ENCODE measurements around the gene PET117. TPM values are rescaled to one million over a fixed set of nuclear protein-coding genes. Genes with fewer than 3 reads are reported as not detected.

Gene PET117
- total RNA-seq, 2 donors from 2014 or later: 8.2 to 8.4 TPM

- no peak overlapping the region for H3K27ac Mint-ChIP-seq
- no peaks in the 10 kb centered on the region for H3K27me3 Mint-ChIP-seq
- H3K4me3 Mint-ChIP-seq: no peak overlapping the region
- no peaks in the 10 kb centered on the region for H3K9me3 Mint-ChIP-seq
- peaks cover 4% of the 10 kb centered on the region for H3K4me1 Mint-ChIP-seq
- no peak for ATAC-seq (replicated peaks)
- no peaks in the 10 kb centered on the region for H3K36me3 Mint-ChIP-seq (ENCODE audit: low read depth)
These were observed 3.7 kb upstream of the PET117 start for GRCh38 chr20:18133962-18134361.

GRCh38 chr20:18138266-18138582 lies 561 bp downstream of the PET117 start:
- no peaks in the 10 kb centered on the region for H3K9me3 Mint-ChIP-seq
- no peaks in the 10 kb centered on the region for H3K27me3 Mint-ChIP-seq
- H3K27ac Mint-ChIP-seq: peak overlapping the region; percentile 37
- H3K36me3 Mint-ChIP-seq (ENCODE audit: low read depth): peaks cover 14% of the 10 kb centered on the region
- H3K4me1 Mint-ChIP-seq: peaks cover 16% of the 10 kb centered on the region
- peak overlapping the region; percentile 79 for H3K4me3 Mint-ChIP-seq
- ATAC-seq (replicated peaks): peak; percentile 2

- Mint-ChIP-seq H3K9me3 (no peaks in the 10 kb centered on the region), H3K4me3 (peak overlapping the region; percentile 79), H3K36me3 (ENCODE audit: low read depth) (peaks cover 21% of the 10 kb centered on the region), H3K27ac (peak overlapping the region; percentile 37), H3K27me3 (no peaks in the 10 kb centered on the region), H3K4me1 (peaks cover 16% of the 10 kb centered on the region)
- no peak for ATAC-seq (replicated peaks)
These were observed 1.2 kb downstream of the PET117 start for GRCh38 chr20:18138639-18139583.

- peak overlapping the region; percentile 37 for H3K27ac Mint-ChIP-seq
- H3K36me3 Mint-ChIP-seq (ENCODE audit: low read depth): peaks cover 30% of the 10 kb centered on the region
- no peaks in the 10 kb centered on the region for H3K27me3 Mint-ChIP-seq
- peaks cover 16% of the 10 kb centered on the region for H3K4me1 Mint-ChIP-seq
- H3K4me3 Mint-ChIP-seq: peak overlapping the region; percentile 79
- no peaks in the 10 kb centered on the region for H3K9me3 Mint-ChIP-seq
- ATAC-seq (replicated peaks): no peak
These were observed 2.2 kb downstream of the PET117 start for GRCh38 chr20:18139832-18140231.

- Mint-ChIP-seq H3K9me3 (no peaks in the 10 kb centered on the region), H3K36me3 (ENCODE audit: low read depth) (peaks cover 62% of the 10 kb centered on the region), H3K27me3 (no peaks in the 10 kb centered on the region), H3K27ac (no peak overlapping the region), H3K4me1 (peaks cover 6% of the 10 kb centered on the region), H3K4me3 (no peak overlapping the region)
- ATAC-seq (replicated peaks): no peak
These were observed 7.0 kb downstream of the PET117 start for GRCh38 chr20:18144541-18145099.

GRCh38 chr20:18154342-18154741 lies 16.7 kb downstream of the PET117 start:
- Mint-ChIP-seq H3K4me1 (peaks cover 4% of the 10 kb centered on the region), H3K9me3 (no peaks in the 10 kb centered on the region), H3K4me3 (no peak overlapping the region), H3K27me3 (no peaks in the 10 kb centered on the region), H3K36me3 (ENCODE audit: low read depth) (peaks cover 58% of the 10 kb centered on the region), H3K27ac (no peak overlapping the region)
- ATAC-seq (replicated peaks): no peak

DNA sequence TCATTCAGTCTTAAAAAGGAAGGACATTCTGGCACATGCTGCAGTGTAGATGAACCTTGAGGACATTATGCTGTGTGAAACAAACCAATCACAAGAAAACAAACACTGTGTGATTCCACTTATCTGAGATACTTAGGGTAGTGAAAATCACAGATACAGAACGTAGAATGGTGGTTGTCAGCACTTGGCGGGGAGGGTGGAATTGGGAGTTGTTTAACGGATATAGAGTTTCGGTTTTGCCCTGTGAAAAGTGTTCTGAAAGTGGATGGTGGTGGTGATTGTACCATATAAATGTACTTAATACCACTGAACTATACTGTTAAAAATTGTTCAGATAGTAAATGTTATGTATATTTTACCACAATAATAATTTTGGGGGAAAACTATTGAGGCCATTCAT lies 18.4 kb downstream of the PET117 start:
- Mint-ChIP-seq H3K27ac (no peak overlapping the region), H3K27me3 (no peaks in the 10 kb centered on the region), H3K36me3 (ENCODE audit: low read depth) (peaks cover 59% of the 10 kb centered on the region), H3K4me3 (no peak overlapping the region), H3K4me1 (peaks cover 4% of the 10 kb centered on the region), H3K9me3 (no peaks in the 10 kb centered on the region)
- no peak for ATAC-seq (replicated peaks)

DNA sequence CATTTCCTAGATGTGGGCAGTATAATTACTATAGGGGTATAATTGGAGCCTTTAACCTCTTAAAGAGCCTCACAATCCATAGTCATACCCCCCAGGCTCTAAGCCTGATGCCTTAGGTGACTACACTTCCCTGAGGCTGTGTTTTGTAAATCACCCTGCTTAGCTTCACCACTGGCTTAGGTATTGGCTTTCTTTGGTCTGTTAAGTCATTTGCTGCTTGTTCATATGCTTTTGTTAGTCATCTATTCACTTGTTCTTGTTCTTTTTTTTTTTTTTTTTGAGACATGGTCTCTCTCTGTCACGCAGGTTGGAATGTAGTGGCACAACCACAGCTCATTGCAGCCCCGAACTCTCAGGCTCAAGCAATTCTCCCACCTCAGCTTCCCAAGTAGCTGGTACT lies 26.7 kb downstream of the PET117 start:
- no peaks in the 10 kb centered on the region for H3K9me3 Mint-ChIP-seq
- H3K27me3 Mint-ChIP-seq: no peaks in the 10 kb centered on the region
- peaks cover 89% of the 10 kb centered on the region for H3K36me3 Mint-ChIP-seq (ENCODE audit: low read depth)
- H3K4me1 Mint-ChIP-seq: peaks cover 24% of the 10 kb centered on the region
- ATAC-seq (replicated peaks): peak; percentile 70
- H3K4me3 Mint-ChIP-seq: no peak overlapping the region
- H3K27ac Mint-ChIP-seq: peak overlapping the region; percentile 80

DNA sequence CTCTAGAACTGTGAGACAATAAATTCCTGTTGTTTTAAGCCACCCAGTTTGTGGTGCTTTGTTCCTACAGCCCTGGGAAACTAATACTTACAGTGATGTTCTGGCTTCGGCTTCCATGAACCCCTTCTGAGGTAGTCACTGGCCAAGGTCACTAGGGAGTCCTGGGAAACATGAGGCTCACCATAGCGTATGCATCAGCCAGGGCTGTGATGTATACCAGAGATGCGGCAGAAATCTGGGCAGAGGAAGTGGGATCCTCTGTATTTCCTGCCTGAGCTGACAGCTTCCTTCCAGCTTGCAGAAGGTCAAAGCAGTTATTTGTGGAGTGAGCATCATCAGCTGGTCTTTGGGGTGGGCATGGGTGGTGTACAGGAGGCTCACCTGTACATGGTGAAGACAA lies 27.9 kb downstream of the PET117 start:
- peaks cover 81% of the 10 kb centered on the region for H3K36me3 Mint-ChIP-seq (ENCODE audit: low read depth)
- H3K4me3 Mint-ChIP-seq: peak overlapping the region; percentile 55
- ATAC-seq (replicated peaks): peak; percentile 65
- no peaks in the 10 kb centered on the region for H3K9me3 Mint-ChIP-seq
- peak overlapping the region; percentile 80 for H3K27ac Mint-ChIP-seq
- peaks cover 28% of the 10 kb centered on the region for H3K4me1 Mint-ChIP-seq
- no peaks in the 10 kb centered on the region for H3K27me3 Mint-ChIP-seq

GRCh38 chr20:18166241-18166881 lies 28.7 kb downstream of the PET117 start:
- no peaks in the 10 kb centered on the region for H3K9me3 Mint-ChIP-seq
- peak overlapping the region; percentile 55 for H3K4me3 Mint-ChIP-seq
- no peak for ATAC-seq (replicated peaks)
- no peaks in the 10 kb centered on the region for H3K27me3 Mint-ChIP-seq
- peaks cover 32% of the 10 kb centered on the region for H3K4me1 Mint-ChIP-seq
- peak overlapping the region; percentile 80 for H3K27ac Mint-ChIP-seq
- H3K36me3 Mint-ChIP-seq (ENCODE audit: low read depth): peaks cover 82% of the 10 kb centered on the region

DNA sequence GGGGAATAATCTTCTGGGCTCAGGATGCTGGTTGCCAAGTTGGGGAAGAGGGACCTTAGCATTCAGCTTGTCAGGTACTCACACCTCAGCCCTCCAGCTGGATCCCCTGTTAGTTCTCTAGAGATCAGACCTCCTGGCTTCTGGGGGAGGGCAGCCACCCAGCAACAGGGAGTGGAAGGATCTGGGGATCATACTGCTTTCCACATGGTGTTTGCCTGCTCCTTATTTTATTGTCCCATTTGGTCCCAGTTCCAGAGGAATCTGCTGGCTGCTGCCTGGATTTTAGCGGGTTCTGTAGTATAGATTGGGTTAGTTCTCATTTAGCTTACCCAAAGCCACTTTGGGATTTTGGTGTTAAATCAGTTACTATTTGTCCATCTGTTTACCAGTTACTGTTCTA lies 29.3 kb downstream of the PET117 start:
- no peak for ATAC-seq (replicated peaks)
- peaks cover 32% of the 10 kb centered on the region for H3K4me1 Mint-ChIP-seq
- H3K4me3 Mint-ChIP-seq: no peak overlapping the region
- peak overlapping the region; percentile 80 for H3K27ac Mint-ChIP-seq
- peaks cover 81% of the 10 kb centered on the region for H3K36me3 Mint-ChIP-seq (ENCODE audit: low read depth)
- no peaks in the 10 kb centered on the region for H3K9me3 Mint-ChIP-seq
- H3K27me3 Mint-ChIP-seq: no peaks in the 10 kb centered on the region

GRCh38 chr20:18172379-18172778 lies 34.7 kb downstream of the PET117 start:
- H3K27me3 Mint-ChIP-seq: no peaks in the 10 kb centered on the region
- H3K9me3 Mint-ChIP-seq: no peaks in the 10 kb centered on the region
- ATAC-seq (replicated peaks): no peak
- H3K36me3 Mint-ChIP-seq (ENCODE audit: low read depth): peaks cover 76% of the 10 kb centered on the region
- H3K4me3 Mint-ChIP-seq: no peak overlapping the region
- peaks cover 32% of the 10 kb centered on the region for H3K4me1 Mint-ChIP-seq
- no peak overlapping the region for H3K27ac Mint-ChIP-seq

- Mint-ChIP-seq H3K4me3 (no peak overlapping the region), H3K4me1 (peaks cover 20% of the 10 kb centered on the region), H3K27ac (peak overlapping the region; percentile 56), H3K27me3 (no peaks in the 10 kb centered on the region), H3K9me3 (no peaks in the 10 kb centered on the region), H3K36me3 (ENCODE audit: low read depth) (peaks cover 78% of the 10 kb centered on the region)
- no peak for ATAC-seq (replicated peaks)
These were observed 37.4 kb downstream of the PET117 start for GRCh38 chr20:18174906-18175683.

DNA sequence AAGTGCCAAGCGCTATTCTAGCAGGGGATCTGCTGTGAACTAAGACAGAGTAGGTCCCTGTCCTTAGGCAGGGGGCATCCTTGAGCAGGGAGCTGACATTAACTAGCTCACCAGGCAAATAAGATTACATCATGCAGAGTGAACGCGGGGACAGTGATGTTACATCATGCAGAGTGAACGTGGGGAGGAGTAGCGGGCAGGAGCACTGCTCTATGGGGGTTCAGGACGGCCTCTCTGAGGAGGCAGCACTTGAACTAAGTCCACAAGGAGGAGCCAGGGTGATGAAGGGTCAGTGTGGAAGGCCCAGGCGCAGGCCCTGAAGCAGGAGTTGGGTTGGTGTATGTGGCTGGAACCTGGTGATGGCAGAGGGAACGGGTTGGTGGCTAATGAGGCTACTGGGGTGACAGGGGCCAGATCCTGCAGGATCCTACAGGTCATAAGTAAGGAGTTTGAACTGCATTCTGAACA lies 38.7 kb downstream of the PET117 start:
- Mint-ChIP-seq H3K27me3 (no peaks in the 10 kb centered on the region), H3K4me1 (peaks cover 16% of the 10 kb centered on the region), H3K27ac (no peak overlapping the region), H3K4me3 (no peak overlapping the region), H3K9me3 (no peaks in the 10 kb centered on the region), H3K36me3 (ENCODE audit: low read depth) (peaks cover 78% of the 10 kb centered on the region)
- ATAC-seq (replicated peaks): no peak
